GM23248 (cell line): ENCODE measurements around the gene CDON.

Experiments used
- EZH2 ChIP-seq: fragments of 200-600 bp; sonication (generic); IDR thresholded peaks from 2 replicates; pipeline ENCODE4 v1.6.1; 2018; ENCODE audit warnings: antibody characterized with exemption, mild to moderate bottlenecking; ENCODE audit not compliant: insufficient read depth, poor library complexity, severe bottlenecking
- EZH2phosphoT487 ChIP-seq: fragments of 200-600 bp; sonication (generic); IDR thresholded peaks from 2 replicates; pipeline ENCODE4 v1.6.1; 2018; ENCODE audit warnings: antibody characterized with exemption, moderate library complexity, mild to moderate bottlenecking, low read depth; ENCODE audit not compliant: insufficient read depth

- no peak for TF ChIP-seq EZH2
- TF ChIP-seq EZH2phosphoT487, result no peak
Measured at GRCh38 chr11:125974284-125974683, 88.4 kb downstream of the CDON start.
